GM19467 (cell line): Measurements from ENCODE around the gene CALML6.

ENCODE experiments used
- ATAC-seq: cut with Tn5 transposase; IDR thresholded peaks from one replicate; pipeline ENCODE4 v1.9.1; 2021; ENCODE audit warnings: mild to moderate bottlenecking, moderate library complexity; ENCODE audit not compliant: unreplicated experiment

Gene CALML6

GRCh38 chr1:1892079-1892762, 22.8 kb upstream of the CALML6 start:
- no peak for ATAC-seq

GRCh38 chr1:1892763-1893120, 22.3 kb upstream of the CALML6 start:
- no peak for ATAC-seq

- ATAC-seq = no peak
Observed at GRCh38 chr1:1893291-1893985, 21.6 kb upstream of the CALML6 start.

GRCh38 chr1:1893997-1894353, 21.1 kb upstream of the CALML6 start:
- no peak for ATAC-seq

GRCh38 chr1:1894354-1895059, 20.6 kb upstream of the CALML6 start:
- ATAC-seq = no peak

GRCh38 chr1:1895060-1895418, 20.0 kb upstream of the CALML6 start:
- ATAC-seq = no peak

- no peak for ATAC-seq
Observed at GRCh38 chr1:1895456-1896336, 19.4 kb upstream of the CALML6 start.

GRCh38 chr1:1898246-1898933, 16.7 kb upstream of the CALML6 start:
- no peak for ATAC-seq

GRCh38 chr1:1899266-1899966, 15.6 kb upstream of the CALML6 start:
- no peak for ATAC-seq

GRCh38 chr1:1899967-1900327, 15.1 kb upstream of the CALML6 start:
- ATAC-seq = no peak

GRCh38 chr1:1900883-1901640, 14.0 kb upstream of the CALML6 start:
- no peak for ATAC-seq

- ATAC-seq = no peak
Observed at GRCh38 chr1:1901641-1902294, 13.3 kb upstream of the CALML6 start.

- ATAC-seq = no peak
Observed at GRCh38 chr1:1903224-1903623, 11.8 kb upstream of the CALML6 start.

- ATAC-seq = no peak
Observed at GRCh38 chr1:1906185-1907097, 8.6 kb upstream of the CALML6 start.

GRCh38 chr1:1907098-1907736, 7.8 kb upstream of the CALML6 start:
- no peak for ATAC-seq

- peak; percentile 16 for ATAC-seq
Observed at GRCh38 chr1:1908506-1908791, 6.6 kb upstream of the CALML6 start.

GRCh38 chr1:1910033-1910465, 5.0 kb upstream of the CALML6 start:
- ATAC-seq = no peak
